Panc1 (cell line): ENCODE results near the gene COMTD1. TPM values are rescaled to one million over a fixed set of nuclear protein-coding genes. Genes with fewer than 3 reads are reported as not detected.

ENCODE experiments used
- ATAC-seq: fragments of 200-7000 bp; cut with Tn5 transposase; 2 replicates; pipeline ENCODE4 v1.9.1; 2020; ENCODE audit warnings: mild to moderate bottlenecking, moderate library complexity
- BruUV-seq: library from RNA; stranded (reverse); fragments of 400-500 nt; replicated peaks from 2 replicates; lab custom pipeline; 2021; lab: Mats Ljungman, UMichigan
- CTCF ChIA-PET: fragments of 300-600 bp; sonication (Branson Sonifier 250); formaldehyde crosslinking; loops from one replicate; lab custom pipeline; 2022; ENCODE audit warnings: antibody characterized with exemption; lab: Charles Lee
- POLR2A ChIA-PET: fragments of 300-600 bp; sonication (Branson Sonifier 250); formaldehyde crosslinking; loops from one replicate; lab custom pipeline; 2022; ENCODE audit warnings: antibody characterized with exemption; lab: Charles Lee
- DNase-seq: peaks from one replicate; pipeline ENCODE4 v3.0.0-alpha.2; 2010; ENCODE audit warnings: low read depth, low spot score
- H3K27ac ChIP-seq: 2 replicates; pipeline ENCODE4 v1.5.1; 2011; ENCODE audit warnings: mild to moderate bottlenecking, low read length, inconsistent platforms
- H3K27me3 ChIP-seq: fragments of 200-500 bp; sonication (Bioruptor generic); 2 replicates; pipeline ENCODE4 v1.6.0; 2014; ENCODE audit warnings: low read length, inconsistent platforms; ENCODE audit not compliant: control insufficient read depth, insufficient read depth
- H3K36me3 ChIP-seq: fragments of 200-500 bp; sonication (Bioruptor generic); 2 replicates; pipeline ENCODE4 v1.5.1; 2014; ENCODE audit warnings: inconsistent platforms, mild to moderate bottlenecking, low read length, moderate library complexity; ENCODE audit not compliant: control insufficient read depth, insufficient read depth
- H3K4me1 ChIP-seq: 2 replicates; pipeline ENCODE4 v1.5.1; 2011; ENCODE audit warnings: inconsistent platforms, mild to moderate bottlenecking, low read length, moderate library complexity; ENCODE audit not compliant: control insufficient read depth, insufficient read depth
- H3K4me3 ChIP-seq, 2 experiments: 2 replicates each; pipeline ENCODE4 v1.5.1; 2011 to 2012; ENCODE audit warnings: low read depth in 2 of 2, low read length in 2 of 2, mild to moderate bottlenecking in 2 of 2, inconsistent platforms in 1 of 2, moderate library complexity in 1 of 2
- H3K9me3 ChIP-seq: fragments of 200-500 bp; sonication (Bioruptor generic); 2 replicates; pipeline ENCODE4 v1.5.1; 2014; ENCODE audit warnings: low read depth, mild to moderate bottlenecking, inconsistent platforms, low read length, moderate library complexity; ENCODE audit not compliant: control insufficient read depth, insufficient read depth
- CTCF ChIP-seq: fragments of 450-650 bp; IDR thresholded peaks from 2 replicates; pipeline ENCODE4 v1.5.1; 2017; ENCODE audit warnings: mild to moderate bottlenecking
- POLR2AphosphoS5 ChIP-seq: IDR thresholded peaks from 2 replicates; pipeline ENCODE4 v1.6.1; 2012; ENCODE audit warnings: mild to moderate bottlenecking, low read depth, low read length, moderate library complexity
- REST ChIP-seq, 2 experiments: IDR thresholded peaks; 2 replicates each; pipeline ENCODE4 v1.6.1; 2011 to 2012; ENCODE audit warnings: low read depth in 2 of 2, control low read depth in 1 of 2, low read length in 1 of 2, mild to moderate bottlenecking in 1 of 2, moderate library complexity in 1 of 2; ENCODE audit not compliant: insufficient read depth in 1 of 2
- SIN3A ChIP-seq: IDR thresholded peaks from 2 replicates; pipeline ENCODE4 v1.6.1; 2012; ENCODE audit warnings: low read depth, mild to moderate bottlenecking, low read length, moderate library complexity, borderline replicate concordance; ENCODE audit not compliant: insufficient read depth
- TCF7L2 ChIP-seq: IDR thresholded peaks from 2 replicates; pipeline ENCODE4 v1.6.1; 2011; ENCODE audit warnings: mild to moderate bottlenecking, low read depth, low read length, inconsistent platforms
- in situ Hi-C: cut with HindIII; loops from 2 replicates; pipeline ENCODE4 v1.10.0; 2016; ENCODE audit warnings: low sequenced_read_pairs, low pct_unique_long_range_greater_than_20kb
- intact Hi-C: fragments of 100-400 bp; cut with micrococcal nuclease; formaldehyde crosslinking; loops from one replicate; pipeline ENCODE4 v1.10.0; 2022; ENCODE audit not compliant: unreplicated experiment
- total RNA-seq: library from RNA; stranded (reverse); gene quantifications from one replicate; pipeline ENCODE4 v1.2.1, GENCODE V29; 2021; ENCODE audit not compliant: unreplicated experiment

Gene COMTD1
- total RNA-seq, 1 experiment from 2014 or later: 32.8 TPM

GRCh38 chr10:75280236-75280635, 44.5 kb upstream of the COMTD1 start:
- no peak overlapping the region for H3K4me3 ChIP-seq
- ATAC-seq (no peak), DNase-seq (no peak)
- ChIA-PET CTCF (no interaction called here), POLR2A (no interaction called here)
- BruUV-seq: no TSS peak
- H3K36me3 ChIP-seq: no peaks in the 10 kb centered on the region
- peaks cover 28% of the 10 kb centered on the region for H3K27me3 ChIP-seq
- intact Hi-C loops (no loop called here), in situ Hi-C loops (no loop called here)
- TF ChIP-seq SIN3A (no peak), TCF7L2 (no peak), REST (IDR thresholded peaks at IDR 0.05; ENCODE audit: insufficient read depth in 1 of 2, low read depth in 2 of 2, low read length in 1 of 2) (no peak), POLR2AphosphoS5 (no peak), CTCF (no peak)
- H3K27ac ChIP-seq: no peak overlapping the region
- H3K4me1 ChIP-seq: no peaks in the 10 kb centered on the region
- H3K9me3 ChIP-seq: no peaks in the 10 kb centered on the region

GRCh38 chr10:75276069-75276872, 40.5 kb upstream of the COMTD1 start:
- no peak for TF ChIP-seq REST (IDR thresholded peaks at IDR 0.05; ENCODE audit: insufficient read depth in 1 of 2, low read depth in 2 of 2, low read length in 1 of 2)
- no peak for TF ChIP-seq POLR2AphosphoS5
- TF ChIP-seq TCF7L2: no peak
- TF ChIP-seq CTCF: no peak
- TF ChIP-seq SIN3A: no peak
- ATAC-seq: no peak
- no peaks in the 10 kb centered on the region for H3K4me1 ChIP-seq

More at GRCh38 chr10:75276069-75276872, 40.5 kb upstream of the COMTD1 start:
- no peak for DNase-seq
- intact Hi-C loops (no loop called here), in situ Hi-C loops (no loop called here)
- H3K9me3 ChIP-seq: no peaks in the 10 kb centered on the region
- no TSS peak for BruUV-seq
- H3K27me3 ChIP-seq: peaks cover 13% of the 10 kb centered on the region
- ChIA-PET POLR2A (no interaction called here), CTCF (no interaction called here)
- no peaks in the 10 kb centered on the region for H3K36me3 ChIP-seq
- H3K4me3 ChIP-seq: no peak overlapping the region
- no peak overlapping the region for H3K27ac ChIP-seq
